NOMO-1 treated with dmso at 0.1 percent for 144 hours (cell line): ENCODE data around the gene NDUFAF2.
"Not testable (repeated sequence)": the region's sequence is repeated elsewhere in the genome, so short reads cannot be mapped to it uniquely, and the experiment has no call there.

ENCODE experiments used
- DNase-seq: peaks from one replicate; lab custom pipeline; 2025; ENCODE audit not compliant: unreplicated experiment; lab: John Stamatoyannopoulos, UW

Gene NDUFAF2

GRCh38 chr5:60992871-60993270, 47.9 kb downstream of the NDUFAF2 start:
- no peak for DNase-seq

GRCh38 chr5:60993425-60993824, 48.4 kb downstream of the NDUFAF2 start:
- no peak for DNase-seq

- DNase-seq, result no peak
These were observed 49.0 kb downstream of the NDUFAF2 start for GRCh38 chr5:60993875-60994571.

- DNase-seq, result no peak
These were observed 51.4 kb downstream of the NDUFAF2 start for GRCh38 chr5:60996368-60996767.

- DNase-seq, result no peak
These were observed 52.7 kb downstream of the NDUFAF2 start for GRCh38 chr5:60997721-60998120.

- DNase-seq, result no peak
These were observed 55.9 kb downstream of the NDUFAF2 start for GRCh38 chr5:61000887-61001286.

- no peak for DNase-seq
These were observed 56.6 kb downstream of the NDUFAF2 start for GRCh38 chr5:61001647-61002046.

- DNase-seq, result no peak
These were observed 57.8 kb downstream of the NDUFAF2 start for GRCh38 chr5:61002611-61003355.

- no peak for DNase-seq
These were observed 59.4 kb downstream of the NDUFAF2 start for GRCh38 chr5:61004448-61004847.

GRCh38 chr5:61009907-61010306, 64.9 kb downstream of the NDUFAF2 start:
- DNase-seq, result no peak

- no peak for DNase-seq
These were observed 65.8 kb downstream of the NDUFAF2 start for GRCh38 chr5:61010467-61011454.

- DNase-seq, result no peak
These were observed 73.1 kb downstream of the NDUFAF2 start for GRCh38 chr5:61018062-61018461.

GRCh38 chr5:61019642-61020041, 74.6 kb downstream of the NDUFAF2 start:
- no peak for DNase-seq

- no peak for DNase-seq
These were observed 75.4 kb downstream of the NDUFAF2 start for GRCh38 chr5:61020415-61020814.

GRCh38 chr5:61023131-61023530, 78.1 kb downstream of the NDUFAF2 start:
- no peak for DNase-seq

- DNase-seq, result no peak
These were observed 81.0 kb downstream of the NDUFAF2 start for GRCh38 chr5:61026004-61026403.

GRCh38 chr5:61028382-61028781, 83.4 kb downstream of the NDUFAF2 start:
- no peak for DNase-seq

- no peak for DNase-seq
These were observed 84.6 kb downstream of the NDUFAF2 start for GRCh38 chr5:61029456-61030162.

- no peak for DNase-seq
These were observed 85.1 kb downstream of the NDUFAF2 start for GRCh38 chr5:61030163-61030482.

- DNase-seq, result not testable (repeated sequence)
These were observed 86.3 kb downstream of the NDUFAF2 start for GRCh38 chr5:61031301-61031700.

GRCh38 chr5:61044545-61044944, 99.5 kb downstream of the NDUFAF2 start:
- DNase-seq, result no peak
